ENCODE measurements around the gene GFER. TPM values are rescaled to one million over a fixed set of nuclear protein-coding genes. Genes with fewer than 3 reads are reported as not detected.

GFER gene
- total and polyA plus RNA-seq, 9 of the 15 experiments (the other 6 are each of a cell fraction or from before 2014, with no cell fraction given): 4.3 to 53.7 (median 19.8) TPM

DNA sequence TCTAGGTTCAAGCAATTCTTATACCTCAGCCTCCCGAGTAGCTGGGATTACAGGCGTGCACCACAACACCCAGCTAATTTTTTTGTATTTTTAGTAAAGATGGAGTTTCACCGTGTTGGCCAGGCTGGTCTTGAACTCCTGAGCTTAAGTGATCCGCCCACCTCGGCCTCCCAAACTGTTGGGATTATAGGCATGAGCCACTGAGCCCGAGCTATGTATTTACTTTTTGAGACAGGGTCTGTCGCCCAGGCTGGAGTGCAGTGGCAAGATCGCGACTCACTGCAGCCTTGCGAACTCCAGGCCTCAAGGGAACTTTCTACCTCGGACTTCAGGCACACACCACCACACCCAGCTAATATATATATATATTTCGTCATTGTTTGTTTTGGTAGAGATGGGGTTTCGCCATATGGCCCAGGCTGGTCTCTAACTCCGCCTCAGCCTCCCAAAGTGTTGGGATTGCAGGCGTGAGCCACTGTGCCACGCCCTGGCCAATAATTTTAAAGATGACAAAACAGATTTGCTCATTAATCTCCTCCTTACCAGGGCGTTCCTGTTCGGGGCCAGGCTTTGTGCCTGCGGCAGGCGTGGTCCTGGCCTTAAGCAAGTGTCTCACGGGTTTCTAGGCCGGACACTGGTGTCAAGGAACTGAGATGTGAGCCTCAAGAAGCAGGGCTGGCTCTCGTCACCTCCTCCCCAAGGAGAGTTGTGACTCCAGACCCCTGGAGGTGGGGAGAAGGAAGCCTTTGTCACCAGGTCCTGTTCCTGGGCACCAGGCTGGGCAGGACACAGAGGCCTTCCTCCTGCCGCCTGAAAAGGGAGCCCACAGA, 31.3 kb downstream of the GFER start (continued):
- TF ChIP-seq TCF15 (CRISPR knock-in tag; IDR thresholded peaks at IDR 0.05) (no peak), TBL1XR1 (IDR thresholded peaks at IDR 0.05; ENCODE audit: low read length in 2 of 2) (no peak), PURB (CRISPR knock-in tag; IDR thresholded peaks at IDR 0.05; ENCODE audit: low read depth) (no peak), ZNF445 (CRISPR knock-in tag; IDR thresholded peaks at IDR 0.05; ENCODE audit: low read depth) (no peak), CEBPB (tag; IDR thresholded peaks at IDR 0.05) (peak; percentile 69), KDM1A (IDR thresholded peaks at IDR 0.05) (no peak), FIP1L1 (IDR thresholded peaks at IDR 0.05; ENCODE audit: low read depth, low read length, poor library complexity, severe bottlenecking) (no peak)
- TF ChIP-seq, protein P1, sequence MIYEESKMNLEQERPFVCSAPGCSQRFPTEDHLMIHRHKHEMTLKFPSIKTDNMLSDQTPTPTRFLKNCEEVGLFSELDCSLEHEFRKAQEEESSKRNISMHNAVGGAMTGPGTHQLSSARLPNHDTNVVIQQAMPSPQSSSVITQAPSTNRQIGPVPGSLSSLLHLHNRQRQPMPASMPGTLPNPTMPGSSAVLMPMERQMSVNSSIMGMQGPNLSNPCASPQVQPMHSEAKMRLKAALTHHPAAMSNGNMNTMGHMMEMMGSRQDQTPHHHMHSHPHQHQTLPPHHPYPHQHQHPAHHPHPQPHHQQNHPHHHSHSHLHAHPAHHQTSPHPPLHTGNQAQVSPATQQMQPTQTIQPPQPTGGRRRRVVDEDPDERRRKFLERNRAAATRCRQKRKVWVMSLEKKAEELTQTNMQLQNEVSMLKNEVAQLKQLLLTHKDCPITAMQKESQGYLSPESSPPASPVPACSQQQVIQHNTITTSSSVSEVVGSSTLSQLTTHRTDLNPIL (CRISPR knock-in tag; IDR thresholded peaks at IDR 0.05): no peak

- Histone ChIP-seq H3K27me3 (ENCODE audit: control insufficient read depth in 2 of 2, insufficient read depth in 2 of 2, low read length in 2 of 2) (no peaks in the 10 kb centered on the region), H3K27ac (ENCODE audit: extremely low read depth, low read depth, low read length) (no peak overlapping the region), H3K9me1 (ENCODE audit: control insufficient read depth, insufficient read depth, low read length) (no peaks in the 10 kb centered on the region), H3K4me2 (ENCODE audit: insufficient read depth, low read length) (no peak overlapping the region), H3K4me1 (replicated peaks in 1 of 2; ENCODE audit: control insufficient read depth in 2 of 2, insufficient read depth in 2 of 2, low read length in 2 of 2) (peaks cover 4 to 37% of the 10 kb centered on the region in 2 experiments; a peak in 4 of 5 replicates), H3K36me3 (ENCODE audit: control insufficient read depth, insufficient read depth, low read length) (no peaks in the 10 kb centered on the region), H3K4me3 (no peak overlapping the region), H3K79me2 (ENCODE audit: control insufficient read depth, insufficient read depth, low read length) (peaks cover 1% of the 10 kb centered on the region; the same call in 2 of the 3 replicates), H4K20me1 (replicated peaks; ENCODE audit: control insufficient read depth, insufficient read depth, low read length) (no peaks in the 10 kb centered on the region), H2AFZ (ENCODE audit: low read depth, low read length) (no peak overlapping the region), H3K9me3 (replicated peaks; ENCODE audit: control insufficient read depth, insufficient read depth, low read depth, low read length) (no peaks in the 10 kb centered on the region), H3K9ac (ENCODE audit: insufficient read depth in 1 of 2, low read depth in 2 of 2, low read length in 2 of 2) (peak overlapping the region in 1 of 2 experiments; percentile 90; a peak in 2 of 4 replicates)
- ChIA-PET POLR2A (interaction anchor here (0.6 to 2.0 kb wide), 3 partner anchors 32 to 402 kb away, joined by 3 to 9 read pairs (median 3); partner anchors contain the start of genes GFER and TRAF7), CTCF (ENCODE audit: low intra/inter-chr PET ratio) (interaction anchor here (0.9 kb wide), 1 partner anchor 904 kb away, joined by 3 read pairs; no protein-coding TSS in a partner anchor)
- FAIRE-seq (no peak), DNase-seq (ENCODE audit: extremely low read depth in 1 of 4, low spot score in 3 of 4) (no peak), ATAC-seq (no peak)
- 65% methylated on average over 7 of the region's 7 CpGs for WGBS (ENCODE audit: insufficient coverage, low coverage, missing lambda C conversion rate)
- in situ Hi-C loops (cut with MboI): no loop called here
- intact Hi-C loops (cut with micrococcal nuclease): no loop called here
- BruUV-seq (replicated peaks): no TSS peak
- TF ChIP-seq TOE1 (IDR thresholded peaks at IDR 0.05; ENCODE audit: borderline replicate concordance) (no peak), TOE1 (CRISPR knock-in tag; IDR thresholded peaks at IDR 0.05; ENCODE audit: borderline replicate concordance, low read depth) (no peak), POLR2G (IDR thresholded peaks at IDR 0.05; ENCODE audit: low read depth, low read length) (no peak), TEAD4 (IDR thresholded peaks at IDR 0.05; ENCODE audit: low read length) (no peak), TEAD4 (CRISPR knock-in tag; IDR thresholded peaks at IDR 0.05; ENCODE audit: borderline replicate concordance) (no peak), ZNF23 (CRISPR knock-in tag; IDR thresholded peaks at IDR 0.05) (no peak), FOSL1 (tag; conservative IDR thresholded peaks at IDR 0.05) (no peak)
Measured at GRCh38 chr16:2015947-2016208, 31.9 kb downstream of the GFER start.
